HG03442 (cell line): Measurements from ENCODE around the gene A4GNT.
"Not testable (repeated sequence)": the region's sequence is repeated elsewhere in the genome, so short reads cannot be mapped to it uniquely, and the experiment has no call there.

ENCODE experiments used
- ATAC-seq: cut with Tn5 transposase; IDR thresholded peaks from one replicate; pipeline ENCODE4 v1.9.1; 2021; ENCODE audit warnings: mild to moderate bottlenecking, moderate library complexity; ENCODE audit not compliant: unreplicated experiment

Gene A4GNT

DNA sequence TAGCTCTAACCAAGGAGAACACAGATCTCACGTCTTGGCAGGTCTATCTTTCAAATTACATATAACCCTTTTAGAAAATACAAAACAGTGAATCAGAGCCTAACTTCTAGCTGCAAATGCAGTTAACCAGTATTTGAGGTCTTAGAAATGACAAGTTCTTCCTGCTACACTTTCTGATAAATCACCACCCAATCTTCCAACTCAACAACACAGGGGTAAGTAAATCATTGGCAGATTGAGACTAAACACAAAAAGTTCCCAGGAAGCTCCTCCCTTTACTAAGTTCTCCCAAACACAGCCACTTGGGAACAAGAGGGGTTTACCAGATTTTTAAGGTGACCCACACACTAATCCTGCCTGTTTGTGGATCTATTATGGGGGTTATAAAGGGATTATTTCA, at the start of gene A4GNT:
Gene A4GNT (minus strand): TSS at position 152 of the 400 bp plus-strand sequence. CDS start 1,134 bp downstream, outside the sequence.
- no peak for ATAC-seq

DNA sequence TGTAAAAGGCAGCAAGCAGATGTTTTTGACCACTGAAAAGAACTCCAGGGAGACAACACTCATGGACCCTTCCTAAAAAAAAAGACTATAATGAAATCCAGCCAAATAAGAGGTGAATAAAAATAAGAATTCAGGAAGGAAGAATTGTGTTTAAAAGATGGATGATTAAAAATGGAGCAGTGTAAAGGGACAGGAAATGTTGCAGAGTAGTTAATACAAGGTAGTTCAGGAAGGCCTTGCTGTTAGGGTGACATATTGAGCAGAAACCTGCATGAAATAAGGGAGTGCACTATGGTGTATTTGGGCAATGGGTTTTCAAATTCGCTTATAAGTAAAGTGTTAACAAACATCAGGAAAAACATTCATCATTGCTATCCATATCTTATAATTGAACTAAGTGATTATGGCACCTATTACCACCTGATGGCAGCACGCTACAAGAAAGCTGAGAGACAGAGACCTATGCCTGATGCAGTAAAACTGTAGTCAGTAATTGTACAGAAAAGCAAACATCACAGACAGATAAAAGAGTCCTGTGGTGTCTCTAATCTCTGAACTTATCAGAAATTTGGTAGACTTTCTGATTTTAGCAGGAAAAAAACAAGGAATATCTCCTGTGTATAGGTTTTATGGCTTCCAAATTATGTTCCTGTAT, 48.3 kb upstream of the A4GNT start:
- ATAC-seq, result peak; percentile 66

DNA sequence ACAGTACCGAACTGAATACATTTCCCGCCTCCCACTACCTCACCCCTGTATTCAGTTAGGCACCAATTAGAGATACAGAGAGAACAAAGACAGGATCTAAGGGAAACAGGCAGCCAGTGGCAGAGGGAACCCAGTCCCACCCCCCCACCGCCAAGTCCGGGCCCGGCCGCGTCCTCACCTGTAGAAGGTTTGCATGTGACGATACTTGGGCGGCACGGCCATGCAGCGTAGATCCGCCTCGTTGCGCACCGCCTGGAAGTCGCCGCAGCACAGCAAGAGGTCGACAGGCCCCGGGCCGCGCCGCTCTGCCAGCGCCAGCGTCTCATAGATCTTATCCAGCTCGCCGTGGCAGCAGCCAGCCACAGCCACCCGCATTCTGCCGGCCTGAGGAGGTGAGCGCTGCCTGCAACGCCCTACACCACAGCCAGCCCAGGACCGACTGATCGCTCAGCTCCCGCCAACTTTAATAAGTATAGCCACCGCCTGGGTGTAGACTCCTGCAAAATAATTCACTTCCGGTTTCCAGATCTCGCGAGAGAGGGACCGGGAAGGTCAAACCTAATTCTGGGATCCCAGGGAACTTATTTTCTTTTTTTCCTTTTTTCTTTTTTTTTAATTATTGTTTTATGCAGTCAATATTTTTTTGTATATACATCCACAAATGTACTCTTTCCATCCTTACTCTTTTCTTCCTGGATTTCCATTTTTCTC, 42.4 kb upstream of the A4GNT start, which contains the start of gene DBR1:
Gene DBR1 (minus strand): TSS at position 501 of the 711 bp plus-strand sequence. CDS start 126 bp downstream, at position 375.
- peak; percentile 92 for ATAC-seq

DNA sequence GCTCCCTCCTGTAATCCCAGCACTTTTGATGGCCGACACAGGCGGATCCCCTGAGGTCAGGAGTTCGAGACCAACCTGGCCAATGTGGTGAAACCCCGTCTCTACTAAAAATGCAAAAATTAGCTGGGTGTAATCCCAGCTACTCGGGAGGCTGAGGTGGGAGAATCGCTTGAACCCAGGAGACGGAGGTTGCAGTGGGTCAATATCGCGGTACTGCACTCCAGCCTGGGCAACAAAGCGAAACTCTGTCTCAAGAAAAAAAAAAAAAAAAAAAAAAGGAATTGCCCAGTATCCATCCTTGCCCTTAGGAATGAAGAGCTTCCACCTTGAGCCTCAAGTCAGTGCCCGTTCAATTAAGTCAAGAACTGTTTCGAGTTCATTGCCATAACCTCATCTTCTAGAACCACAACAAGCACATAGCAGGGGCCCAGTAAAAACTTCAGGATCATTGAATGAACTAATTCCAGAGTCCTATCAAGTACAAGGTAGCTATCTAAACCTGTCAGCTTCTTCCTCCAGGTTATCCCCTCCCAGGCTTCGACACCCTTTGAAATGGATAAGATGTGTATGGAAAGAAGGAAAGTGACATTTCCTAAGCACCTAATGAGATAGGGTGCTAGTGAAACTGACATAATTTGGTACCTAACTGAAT, 41.7 kb upstream of the A4GNT start:
- no peak for ATAC-seq

DNA sequence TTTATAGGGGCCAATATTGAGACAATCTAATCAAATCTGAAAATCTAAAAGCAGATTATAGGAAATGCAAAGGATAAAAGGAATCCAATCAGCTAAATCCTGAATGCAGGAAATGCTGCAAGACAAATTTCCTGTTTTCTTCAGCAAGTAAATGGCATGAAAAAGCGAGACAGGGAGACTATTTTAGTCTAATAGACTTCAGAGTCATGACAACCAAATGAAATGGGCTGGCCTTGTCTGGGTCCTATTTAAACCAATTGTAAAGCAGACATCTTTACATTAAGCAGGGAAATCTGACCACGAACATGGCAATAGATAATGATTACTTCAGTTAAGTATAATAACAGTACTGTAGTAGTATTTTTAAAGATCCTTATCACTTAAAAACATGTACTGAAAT, 40.4 kb upstream of the A4GNT start:
- ATAC-seq, result no peak

DNA sequence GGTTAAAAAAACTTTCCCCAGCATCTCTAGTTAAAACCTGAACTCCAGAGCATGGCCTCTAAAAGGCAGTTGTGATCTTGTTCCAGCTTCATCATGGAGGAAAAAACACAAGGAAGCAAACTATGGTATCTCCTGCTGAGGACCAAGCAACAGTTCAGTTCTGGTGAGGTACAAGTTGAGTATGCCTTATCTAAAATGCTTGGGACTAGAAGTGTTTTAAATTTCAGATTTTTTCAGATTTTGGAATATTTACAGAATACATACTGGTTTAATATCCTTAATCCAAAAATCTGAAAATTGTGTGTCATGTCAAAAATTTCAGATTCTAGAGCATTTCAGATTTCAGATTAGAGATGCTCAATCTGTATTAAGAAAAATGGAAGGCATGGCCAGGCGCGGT, 32.9 kb upstream of the A4GNT start:
- no peak for ATAC-seq

DNA sequence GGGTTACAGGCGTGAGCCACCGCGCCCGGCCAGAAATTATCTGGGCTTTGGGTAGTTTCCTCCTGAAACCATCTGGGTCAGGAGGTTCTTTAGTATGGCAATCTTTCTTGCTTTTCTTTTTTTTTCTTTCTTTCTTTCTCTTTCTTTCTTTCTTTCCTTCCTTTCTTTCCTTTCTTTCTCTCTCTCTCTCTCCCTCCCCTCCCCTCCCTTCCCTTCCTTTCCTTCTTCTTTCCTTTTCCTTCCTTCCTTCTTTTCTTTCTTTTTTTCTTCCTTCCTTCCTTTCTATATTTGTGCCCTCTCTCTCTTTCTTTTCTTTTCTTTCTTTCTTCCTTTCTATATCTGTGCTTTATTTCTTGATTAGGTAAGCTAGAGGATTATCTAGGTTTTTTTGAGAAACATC, 25.6 kb upstream of the A4GNT start:
- no peak for ATAC-seq

DNA sequence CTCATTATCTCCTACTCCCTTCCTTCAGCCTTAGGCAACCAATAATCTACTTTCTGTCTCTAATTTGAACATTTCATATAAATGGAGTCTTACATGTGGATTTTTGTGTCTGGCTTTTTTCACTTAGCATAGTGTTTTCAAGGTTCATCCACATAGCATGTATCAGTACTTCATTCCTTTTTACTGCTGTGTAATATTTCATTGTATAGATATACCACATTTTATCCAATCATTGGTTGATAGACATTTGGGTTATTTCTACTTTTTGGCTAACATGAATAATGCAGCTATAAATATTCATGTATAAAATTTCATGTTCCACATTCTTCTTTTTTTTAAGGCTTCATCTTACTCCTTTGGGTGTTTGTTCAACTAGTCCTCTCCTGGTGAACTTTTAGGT, 22.3 kb upstream of the A4GNT start:
- no peak for ATAC-seq

DNA sequence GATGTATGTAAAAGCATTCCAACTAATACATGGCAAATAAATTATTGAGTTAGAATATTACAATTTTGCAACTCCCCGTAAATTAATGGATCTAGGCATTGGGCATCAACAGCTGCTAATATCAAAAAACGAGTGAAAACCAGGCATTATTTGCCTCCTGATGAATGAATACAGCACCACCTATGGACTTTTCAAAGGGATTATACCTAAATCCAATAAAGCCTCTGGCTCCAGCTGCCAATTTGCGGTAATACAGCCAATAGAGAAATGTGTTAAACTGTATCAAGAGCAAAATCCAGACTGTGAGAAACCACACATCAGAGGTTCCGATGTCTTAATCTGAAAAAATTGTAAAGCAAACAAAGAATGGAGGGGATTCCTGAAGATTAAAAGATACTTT, 16.3 kb upstream of the A4GNT start:
- no peak for ATAC-seq

DNA sequence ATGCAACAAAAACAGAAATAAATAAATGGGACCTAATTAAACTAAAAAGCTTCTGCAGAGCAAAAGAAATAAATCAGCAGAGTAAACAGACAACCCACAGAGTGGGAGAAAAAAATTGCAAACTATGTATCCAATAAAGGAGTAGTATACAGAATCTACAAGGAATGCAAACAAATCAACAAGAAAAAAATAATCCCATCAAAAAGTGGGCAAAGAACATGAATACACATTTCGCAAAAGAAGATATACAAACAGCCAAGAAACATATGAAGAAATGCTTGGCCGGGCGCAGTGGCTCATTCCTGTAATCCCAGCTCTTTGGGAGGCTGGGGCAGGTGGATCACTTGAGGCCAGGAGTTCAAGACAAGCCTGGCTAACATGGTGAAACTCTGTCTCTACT, 10.0 kb upstream of the A4GNT start:
- ATAC-seq, result not testable (repeated sequence)

DNA sequence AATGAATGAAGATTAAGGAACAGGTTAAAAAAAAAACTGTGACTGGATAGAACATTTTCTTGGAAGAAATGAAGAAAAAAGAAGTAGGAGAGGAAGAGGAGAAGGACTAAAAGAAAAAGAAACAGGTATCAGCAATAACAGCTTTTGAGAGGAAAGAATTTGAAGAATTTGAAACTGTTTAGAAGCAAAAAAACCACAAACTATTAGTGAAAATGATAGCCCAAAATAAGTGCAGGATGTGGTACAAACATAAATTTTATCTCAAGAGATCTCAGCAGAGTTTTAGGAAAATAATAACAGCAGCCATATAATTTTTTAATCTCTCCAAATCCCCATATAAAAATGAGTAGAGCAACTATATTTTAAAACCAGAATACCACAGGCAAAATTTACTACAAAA, 8.8 kb upstream of the A4GNT start:
- no peak for ATAC-seq

DNA sequence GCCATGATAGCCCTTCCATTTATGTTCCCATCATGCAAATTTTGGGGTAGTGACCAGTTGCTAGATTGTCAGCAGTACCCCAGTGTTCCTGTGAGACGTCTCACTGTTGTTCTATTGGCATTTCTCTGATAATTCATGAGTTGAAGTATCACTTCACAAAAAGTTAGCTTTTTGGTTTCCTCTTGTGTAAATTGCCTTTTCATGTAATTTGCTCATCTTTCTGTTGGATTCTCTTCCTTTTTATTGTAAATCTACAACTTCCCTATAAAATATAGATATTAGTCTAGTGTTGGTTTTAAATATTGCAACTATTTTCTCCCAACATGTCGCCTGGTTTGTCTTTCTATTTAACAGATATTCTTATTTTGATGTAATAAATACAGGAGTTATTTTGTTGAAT, 7.5 kb upstream of the A4GNT start:
- no peak for ATAC-seq

DNA sequence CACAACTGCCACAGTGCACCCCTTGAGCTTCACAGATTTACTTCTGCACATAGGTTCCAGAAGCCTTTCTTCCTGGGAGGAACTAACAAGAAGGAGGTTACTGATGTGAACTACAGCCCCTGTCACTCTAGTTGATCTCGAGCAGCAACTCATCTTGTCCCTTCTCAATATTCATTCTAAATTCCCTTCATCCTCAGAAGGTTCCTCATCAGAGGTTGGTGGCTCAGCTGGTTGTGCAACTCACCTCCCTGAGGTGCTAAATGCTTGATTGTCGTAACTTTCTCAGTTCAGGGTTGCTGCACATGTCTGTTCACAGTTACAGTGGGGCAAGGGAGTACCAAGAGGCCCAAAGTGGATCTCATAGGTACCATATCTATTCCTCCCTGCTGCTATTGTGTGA, 5.7 kb upstream of the A4GNT start:
- ATAC-seq, result no peak

DNA sequence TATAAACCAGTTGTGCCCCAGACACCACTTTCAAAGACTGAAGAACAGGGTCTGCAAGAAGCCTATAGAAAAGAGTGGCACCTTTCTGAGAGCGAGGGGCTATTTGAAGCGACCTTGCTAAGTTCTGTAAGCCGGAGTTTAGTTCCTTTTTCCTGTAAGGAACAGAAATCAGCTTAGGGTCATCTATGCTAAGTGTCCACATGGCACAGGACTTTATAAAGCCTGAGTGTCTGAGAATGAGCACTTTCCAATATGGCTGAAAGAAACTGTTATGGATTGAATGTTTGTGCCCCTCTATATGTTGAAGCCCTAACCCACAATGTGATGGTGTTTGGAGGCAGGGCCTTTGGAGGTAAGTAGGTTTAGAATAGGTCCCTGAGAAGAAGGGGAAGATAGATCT, 4.0 kb upstream of the A4GNT start:
- ATAC-seq, result no peak

DNA sequence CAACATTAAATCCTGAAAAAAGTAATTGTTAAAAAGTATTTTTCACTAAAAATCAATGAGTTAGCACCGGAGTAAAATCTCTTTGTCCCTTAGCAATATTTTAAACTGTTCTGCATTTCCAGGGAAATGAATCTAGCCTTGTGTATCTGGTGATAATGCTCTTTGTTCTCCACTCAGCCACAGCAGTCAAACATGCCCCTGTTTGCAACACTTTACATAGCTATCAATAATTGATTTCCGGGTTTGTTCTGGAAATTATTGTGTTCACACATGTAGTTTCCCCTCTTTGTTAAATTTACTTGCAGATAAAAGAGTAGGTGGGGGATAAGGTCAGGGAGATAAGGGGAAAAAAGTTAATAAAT, 3.6 kb upstream of the A4GNT start:
- no peak for ATAC-seq

DNA sequence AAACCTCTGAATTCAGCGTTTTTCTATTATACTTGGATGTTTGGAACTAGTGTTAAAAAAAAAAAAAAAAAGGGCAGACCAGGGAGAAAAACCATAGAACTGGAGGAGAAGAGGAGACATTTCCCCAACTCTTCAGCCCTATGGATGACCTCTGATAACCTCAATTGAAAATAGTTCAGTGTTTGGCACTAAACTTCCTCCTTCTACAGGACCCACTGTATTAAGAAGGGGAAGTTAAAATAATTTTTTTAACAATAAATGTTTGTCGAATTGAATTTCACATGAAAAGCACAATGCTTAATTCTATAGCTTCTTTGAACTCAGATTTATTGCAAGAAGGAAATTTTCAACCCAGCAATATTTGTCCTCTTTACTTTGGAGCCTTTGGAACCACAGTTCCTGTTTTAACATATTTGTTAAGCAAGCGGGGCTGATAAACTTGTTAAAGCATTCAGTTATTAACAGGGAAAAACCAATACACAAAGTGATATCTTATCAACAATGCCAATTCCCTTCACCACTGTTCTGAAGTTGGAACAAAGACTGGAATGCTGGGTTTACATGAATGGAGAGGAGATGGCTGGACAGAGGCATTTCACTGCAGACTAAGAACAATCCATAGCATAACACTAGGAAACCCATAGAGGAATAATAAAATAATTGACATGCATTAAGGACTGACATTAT, 3.1 kb upstream of the A4GNT start:
- no peak for ATAC-seq

DNA sequence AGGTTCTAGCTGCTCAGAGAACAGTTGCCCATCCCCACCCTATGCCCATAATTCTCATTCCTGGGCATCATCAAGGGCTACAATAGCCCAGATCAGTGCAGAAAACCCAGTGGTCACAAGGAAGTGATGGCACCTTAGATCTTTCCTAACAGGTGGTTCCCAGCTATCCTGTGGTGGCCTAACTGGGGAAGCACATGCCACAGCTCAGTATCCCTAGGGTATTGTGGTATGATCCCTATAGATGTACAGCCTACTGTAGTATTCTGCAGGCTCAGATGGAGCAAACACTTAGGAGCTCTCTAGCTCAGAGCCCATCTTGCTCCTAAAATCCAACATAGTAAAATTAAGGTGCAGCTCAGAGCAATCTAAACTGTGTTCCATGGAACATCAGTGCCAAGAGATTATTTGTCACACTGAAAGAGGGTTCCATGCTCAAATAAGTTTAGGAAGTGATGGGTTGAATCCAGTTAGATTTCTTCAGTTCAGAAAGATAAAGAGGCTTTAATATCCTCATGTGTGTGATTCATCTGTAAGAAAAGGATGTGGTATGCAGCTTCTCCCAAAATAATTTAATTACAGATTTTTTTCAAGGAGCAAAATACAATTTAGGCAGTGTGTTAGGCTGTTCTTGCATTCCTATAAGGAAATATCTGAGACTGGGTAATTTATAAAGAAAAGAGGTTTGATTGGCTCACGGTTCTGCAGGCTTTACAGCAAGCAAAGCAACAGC, 4.4 kb downstream of the A4GNT start:
- ATAC-seq, result no peak

DNA sequence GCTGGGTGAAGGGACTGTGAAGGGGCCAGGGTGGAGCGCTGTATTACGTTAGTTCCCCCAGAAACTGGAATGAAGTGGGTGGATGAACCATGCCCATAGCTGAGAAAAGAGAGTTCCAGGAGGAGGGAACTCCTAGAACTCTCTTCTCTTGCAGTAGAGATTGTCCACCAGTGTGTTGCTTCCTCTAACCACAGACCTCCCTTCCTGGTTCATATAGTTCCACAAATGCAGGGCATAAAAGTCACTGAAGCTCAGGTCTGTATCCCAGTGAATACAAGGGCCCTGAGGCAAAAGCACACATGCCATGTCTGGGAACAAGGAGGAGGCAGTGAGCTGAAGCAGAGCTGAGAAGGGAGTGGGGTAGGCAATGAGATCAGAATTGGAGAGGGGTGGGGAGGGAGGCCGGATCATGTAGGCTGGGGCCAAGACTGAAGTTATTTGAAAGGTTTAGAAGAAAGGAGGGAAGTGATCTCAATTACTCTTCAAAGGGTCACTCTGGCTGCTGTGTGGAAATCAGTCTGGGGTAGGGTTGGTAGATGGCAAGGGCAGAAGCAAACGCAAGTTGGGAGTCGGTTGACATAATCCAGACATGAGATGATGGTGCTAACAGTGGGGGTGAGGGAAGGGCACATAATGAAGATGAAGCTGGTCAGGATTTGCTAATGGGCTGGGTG, 6.5 kb downstream of the A4GNT start:
- no peak for ATAC-seq

DNA sequence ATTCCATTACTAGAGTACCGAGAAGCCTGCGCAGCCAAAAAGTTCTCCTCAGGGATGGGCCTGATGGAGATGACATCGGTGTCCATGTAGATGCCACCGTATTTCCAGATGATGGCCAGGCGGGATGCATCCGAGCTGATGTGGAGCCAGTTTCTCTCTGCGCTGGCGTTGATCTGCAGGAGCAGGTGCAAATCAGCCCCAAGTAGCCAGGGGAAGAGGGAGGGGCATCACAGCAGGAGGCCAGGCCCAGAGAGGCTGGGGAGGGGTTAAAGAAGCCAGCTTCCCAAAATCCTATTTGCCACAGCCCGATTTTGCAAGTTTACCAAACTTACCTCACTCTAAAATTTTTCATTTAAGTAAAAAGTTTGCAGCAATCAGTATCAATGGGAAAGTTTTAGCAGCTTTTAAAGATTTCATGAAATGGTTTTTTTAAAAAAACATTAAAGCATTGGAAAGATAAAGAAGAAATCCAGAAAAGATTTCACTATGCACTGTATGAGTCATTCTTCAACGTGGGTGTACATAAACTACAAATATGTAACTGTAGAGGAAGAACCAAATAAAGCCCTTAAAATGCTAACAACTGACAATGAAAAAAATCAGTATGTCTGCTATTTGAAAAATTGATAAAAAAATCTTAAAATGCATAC, 7.4 kb downstream of the A4GNT start:
- ATAC-seq, result no peak

DNA sequence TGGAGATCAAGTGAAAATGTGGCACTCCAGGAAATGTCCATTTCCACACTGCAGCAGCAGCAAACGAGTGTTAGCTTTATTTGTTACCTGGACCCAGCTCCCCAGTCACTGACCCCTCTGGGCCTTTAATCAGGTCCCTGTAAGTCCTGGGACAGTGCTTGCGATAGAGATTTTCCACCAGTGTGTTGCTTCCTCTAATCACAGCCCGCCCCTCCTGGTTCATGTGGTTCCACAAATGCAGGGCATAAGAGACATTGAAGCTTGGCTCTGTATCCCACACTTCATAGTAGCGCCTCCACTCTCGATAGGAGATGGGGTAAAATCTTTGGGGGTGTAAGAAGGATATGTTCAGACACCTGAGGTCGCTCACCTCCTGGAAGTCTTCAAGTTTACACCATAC, 8.0 kb downstream of the A4GNT start:
- ATAC-seq, result no peak
